Activated CD4-positive, alpha-beta T cell treated with anti-CD3 and anti-CD28 coated beads, Interleukin-2, amount 10 ng/mL, durations not matched to agents 7 days and 5 days (primary cell): Measurements from ENCODE around the gene TMED10. TPM values are rescaled to one million over a fixed set of nuclear protein-coding genes. Genes with fewer than 3 reads are reported as not detected.

Experiments
- CTCF ChIA-PET: fragments of 350-600 bp; sonication (Branson Sonifier 250); formaldehyde crosslinking; loops from one replicate; lab custom pipeline; 2021; ENCODE audit warnings: antibody characterized with exemption; lab: Charles Lee
- POLR2A ChIA-PET: fragments of 350-600 bp; sonication (Branson Sonifier 250); formaldehyde crosslinking; loops from one replicate; lab custom pipeline; 2021; ENCODE audit warnings: antibody characterized with exemption; lab: Charles Lee
- DNase-seq: peaks from one replicate; pipeline ENCODE4 v3.0.0-alpha.2; 2020
- H3K27ac Mint-ChIP-seq: one replicate; pipeline ENCODE4 v1.8.0; 2021; ENCODE audit warnings: mild to moderate bottlenecking, moderate library complexity, mixed read lengths
- H3K27me3 Mint-ChIP-seq: one replicate; pipeline ENCODE4 v1.8.0; 2021; ENCODE audit warnings: mixed read lengths
- H3K36me3 Mint-ChIP-seq: one replicate; pipeline ENCODE4 v1.8.0; 2021; ENCODE audit warnings: low read depth, mixed read lengths
- H3K4me1 Mint-ChIP-seq: one replicate; pipeline ENCODE4 v1.8.0; 2021; ENCODE audit warnings: mixed read lengths
- H3K4me3 Mint-ChIP-seq: one replicate; pipeline ENCODE4 v1.8.0; 2021; ENCODE audit warnings: mild to moderate bottlenecking, moderate library complexity, mixed read lengths
- H3K9me3 Mint-ChIP-seq: one replicate; pipeline ENCODE4 v1.8.0; 2021; ENCODE audit warnings: mixed read lengths
- total RNA-seq, 2 experiments: library from RNA; stranded (reverse); gene quantifications; one replicate each; pipeline ENCODE4 v1.2.3, GENCODE V29; 2021

Gene TMED10
- total RNA-seq, 2 experiments from 2014 or later: 175 to 213 TPM

- peaks cover 25% of the 10 kb centered on the region for H3K4me1 Mint-ChIP-seq
- peak overlapping the region; percentile 71 for H3K27ac Mint-ChIP-seq
- ChIA-PET POLR2A (no interaction called here), CTCF (interaction anchor here (0.8 to 2.7 kb wide), 3 partner anchors 8 to 22 kb away, joined by 3 to 10 read pairs (median 6); no protein-coding TSS in a partner anchor)
- no peaks in the 10 kb centered on the region for H3K9me3 Mint-ChIP-seq
- DNase-seq: no peak
- no peak overlapping the region for H3K4me3 Mint-ChIP-seq
- peaks cover 8% of the 10 kb centered on the region for H3K36me3 Mint-ChIP-seq
- peaks cover 5% of the 10 kb centered on the region for H3K27me3 Mint-ChIP-seq
These were observed 29.8 kb upstream of the TMED10 start for GRCh38 chr14:75206190-75206589.

- POLR2A ChIA-PET: no interaction called here
- no peak overlapping the region for H3K4me3 Mint-ChIP-seq
- CTCF ChIA-PET: interaction anchor here (0.5 to 2.7 kb wide), 4 partner anchors 9 to 97 kb away, joined by 3 to 10 read pairs (median 4); no protein-coding TSS in a partner anchor
These were observed 29.2 kb upstream of the TMED10 start for GRCh38 chr14:75205591-75205990.

GRCh38 chr14:75204116-75204515, 27.7 kb upstream of the TMED10 start:
- Mint-ChIP-seq H3K4me3 (no peak overlapping the region), H3K27me3 (peaks cover 2% of the 10 kb centered on the region), H3K27ac (no peak overlapping the region), H3K4me1 (peaks cover 25% of the 10 kb centered on the region), H3K9me3 (no peaks in the 10 kb centered on the region), H3K36me3 (peaks cover 8% of the 10 kb centered on the region)
- peak; percentile 13 for DNase-seq
- ChIA-PET CTCF (interaction anchor here (0.6 to 2.7 kb wide), 4 partner anchors 14 to 201 kb away, joined by 3 to 10 read pairs (median 4); partner anchors contain the start of gene NEK9), POLR2A (no interaction called here)

More at GRCh38 chr14:75205591-75205990, 29.2 kb upstream of the TMED10 start:
- no peak for DNase-seq
- Mint-ChIP-seq H3K4me1 (peaks cover 25% of the 10 kb centered on the region), H3K36me3 (peaks cover 8% of the 10 kb centered on the region), H3K27ac (peak overlapping the region; percentile 71), H3K27me3 (peaks cover 5% of the 10 kb centered on the region), H3K9me3 (no peaks in the 10 kb centered on the region)

GRCh38 chr14:75202657-75203056, 26.2 kb upstream of the TMED10 start:
- H3K27me3 Mint-ChIP-seq: peaks cover 4% of the 10 kb centered on the region
- no peaks in the 10 kb centered on the region for H3K9me3 Mint-ChIP-seq
- peaks cover 8% of the 10 kb centered on the region for H3K36me3 Mint-ChIP-seq
- no peak for DNase-seq
- H3K27ac Mint-ChIP-seq: peak overlapping the region; percentile 33
- ChIA-PET POLR2A (interaction anchor here (0.6 kb wide), 1 partner anchor 111 kb away, joined by 3 read pairs; no protein-coding TSS in a partner anchor), CTCF (interaction anchor here (0.8 to 1.8 kb wide), 2 partner anchors 20 to 23 kb away, joined by 3 to 4 read pairs; no protein-coding TSS in a partner anchor)
- H3K4me1 Mint-ChIP-seq: peaks cover 25% of the 10 kb centered on the region
- no peak overlapping the region for H3K4me3 Mint-ChIP-seq

- DNase-seq: no peak
- Mint-ChIP-seq H3K36me3 (peaks cover 3% of the 10 kb centered on the region), H3K4me1 (peaks cover 16% of the 10 kb centered on the region), H3K4me3 (no peak overlapping the region), H3K9me3 (no peaks in the 10 kb centered on the region), H3K27me3 (peaks cover 4% of the 10 kb centered on the region), H3K27ac (no peak overlapping the region)
- ChIA-PET CTCF (no interaction called here), POLR2A (no interaction called here)
These were observed 24.7 kb upstream of the TMED10 start for GRCh38 chr14:75201087-75201486.

GRCh38 chr14:75200451-75200850, 24.0 kb upstream of the TMED10 start:
- Mint-ChIP-seq H3K27ac (no peak overlapping the region), H3K4me3 (no peak overlapping the region), H3K36me3 (no peaks in the 10 kb centered on the region), H3K9me3 (no peaks in the 10 kb centered on the region), H3K4me1 (peaks cover 9% of the 10 kb centered on the region), H3K27me3 (peaks cover 4% of the 10 kb centered on the region)
- ChIA-PET POLR2A (no interaction called here), CTCF (no interaction called here)
- DNase-seq: no peak

- ChIA-PET CTCF (no interaction called here), POLR2A (no interaction called here)
- no peak overlapping the region for H3K27ac Mint-ChIP-seq
- no peak for DNase-seq
- H3K27me3 Mint-ChIP-seq: peaks cover 4% of the 10 kb centered on the region
- no peak overlapping the region for H3K4me3 Mint-ChIP-seq
- no peaks in the 10 kb centered on the region for H3K9me3 Mint-ChIP-seq
- H3K36me3 Mint-ChIP-seq: no peaks in the 10 kb centered on the region
- H3K4me1 Mint-ChIP-seq: no peaks in the 10 kb centered on the region
These were observed 22.0 kb upstream of the TMED10 start for GRCh38 chr14:75198291-75198933.

- Mint-ChIP-seq H3K4me1 (no peaks in the 10 kb centered on the region), H3K27ac (no peak overlapping the region), H3K36me3 (no peaks in the 10 kb centered on the region), H3K27me3 (peaks cover 3% of the 10 kb centered on the region), H3K4me3 (no peak overlapping the region), H3K9me3 (no peaks in the 10 kb centered on the region)
- no peak for DNase-seq
- ChIA-PET CTCF (interaction anchor here (1.1 kb wide), 1 partner anchor 9 kb away, joined by 3 read pairs; no protein-coding TSS in a partner anchor), POLR2A (no interaction called here)
These were observed 20.9 kb upstream of the TMED10 start for GRCh38 chr14:75197338-75197737.

GRCh38 chr14:75196468-75196867, 20.1 kb upstream of the TMED10 start:
- H3K27me3 Mint-ChIP-seq: peaks cover 3% of the 10 kb centered on the region
- ChIA-PET CTCF (interaction anchor here (1.1 to 1.5 kb wide), 2 partner anchors 8 to 10 kb away, joined by 3 to 4 read pairs; no protein-coding TSS in a partner anchor), POLR2A (no interaction called here)

GRCh38 chr14:75196064-75196463, 19.7 kb upstream of the TMED10 start:
- POLR2A ChIA-PET: no interaction called here
- Mint-ChIP-seq H3K9me3 (no peaks in the 10 kb centered on the region), H3K27me3 (peaks cover 3% of the 10 kb centered on the region), H3K4me3 (no peak overlapping the region), H3K4me1 (no peaks in the 10 kb centered on the region), H3K36me3 (no peaks in the 10 kb centered on the region), H3K27ac (no peak overlapping the region)
- CTCF ChIA-PET: interaction anchor here (1.1 to 1.5 kb wide), 3 partner anchors 8 to 13 kb away, joined by 3 to 4 read pairs (median 3); no protein-coding TSS in a partner anchor
- no peak for DNase-seq

More at GRCh38 chr14:75196468-75196867, 20.1 kb upstream of the TMED10 start:
- no peaks in the 10 kb centered on the region for H3K36me3 Mint-ChIP-seq
- no peak overlapping the region for H3K4me3 Mint-ChIP-seq
- no peak for DNase-seq
- H3K4me1 Mint-ChIP-seq: no peaks in the 10 kb centered on the region
- H3K9me3 Mint-ChIP-seq: no peaks in the 10 kb centered on the region
- H3K27ac Mint-ChIP-seq: no peak overlapping the region

GRCh38 chr14:75191100-75191499, 14.7 kb upstream of the TMED10 start:
- H3K4me1 Mint-ChIP-seq: peaks cover 3% of the 10 kb centered on the region
- H3K36me3 Mint-ChIP-seq: no peaks in the 10 kb centered on the region
- ChIA-PET POLR2A (no interaction called here), CTCF (interaction anchor here (1.0 kb wide), 1 partner anchor 40 kb away, joined by 4 read pairs; no protein-coding TSS in a partner anchor)
- H3K4me3 Mint-ChIP-seq: no peak overlapping the region
- no peak for DNase-seq
- H3K9me3 Mint-ChIP-seq: no peaks in the 10 kb centered on the region
- no peak overlapping the region for H3K27ac Mint-ChIP-seq
- H3K27me3 Mint-ChIP-seq: peaks cover 6% of the 10 kb centered on the region

GRCh38 chr14:75190023-75190422, 13.6 kb upstream of the TMED10 start:
- peaks cover 6% of the 10 kb centered on the region for H3K27me3 Mint-ChIP-seq
- CTCF ChIA-PET: no interaction called here
- no peak overlapping the region for H3K4me3 Mint-ChIP-seq
- H3K9me3 Mint-ChIP-seq: no peaks in the 10 kb centered on the region
- H3K4me1 Mint-ChIP-seq: peaks cover 3% of the 10 kb centered on the region
- no peak overlapping the region for H3K27ac Mint-ChIP-seq
- no peak for DNase-seq
- POLR2A ChIA-PET: no interaction called here
- no peaks in the 10 kb centered on the region for H3K36me3 Mint-ChIP-seq
